Right lobe of liver (tissue), 6 donors: Measurements from ENCODE around the gene ACSL6. TPM values are rescaled to one million over a fixed set of nuclear protein-coding genes. Genes with fewer than 3 reads are reported as not detected.

Experiments used
- ATAC-seq, 4 donors: fragments of 200-7000 bp; cut with Tn5 transposase; one replicate each; pipeline ENCODE4 v1.9.1; 2020; ENCODE audit warnings: mild to moderate bottlenecking in 4 of 4, moderate library complexity in 4 of 4
- DNase-seq, 3 donors: peaks; one replicate each; pipeline ENCODE4 v3.0.0-alpha.2; 2020
- H3K27ac ChIP-seq, 3 donors: fragments of 200-600 bp; one replicate each; pipeline ENCODE4 v1.8.0; 2022
- H3K27me3 ChIP-seq, 2 donors: fragments of 200-600 bp; one replicate each; pipeline ENCODE4 v1.8.0; 2022
- H3K36me3 ChIP-seq, 4 donors: fragments of 200-600 bp; sonication (generic) in 1 of 4; one replicate each; pipeline versions ENCODE4 v1.5.1 to v1.8.0; 2017 to 2022; ENCODE audit warnings: control low read depth in 1 of 4
- H3K4me1 ChIP-seq, 4 donors: fragments of 200-600 bp; sonication (generic) in 1 of 4; one replicate each; pipeline versions ENCODE4 v1.5.1 to v1.8.0; 2017 to 2022; ENCODE audit warnings: control low read depth in 1 of 4
- H3K4me3 ChIP-seq, 3 donors: fragments of 200-600 bp; one replicate each; pipeline ENCODE4 v1.8.0; 2022
- H3K9me3 ChIP-seq, 4 donors: fragments of 200-600 bp; sonication (generic) in 1 of 4; one replicate each; pipeline versions ENCODE4 v1.5.1 to v1.8.0; 2017 to 2022; ENCODE audit warnings: control low read depth in 1 of 4
- POLR2A ChIP-seq: fragments of 450-650 bp; IDR thresholded peaks from one replicate; pipeline ENCODE4 v1.6.1; 2017; ENCODE audit warnings: antibody characterized with exemption, mild to moderate bottlenecking
- whole genome bisulfite sequencing: methylation state at CpG from one replicate; pipeline ENCODE4 v1.1.6; 2018; ENCODE audit warnings: low coverage, low lambda C conversion rate; ENCODE audit not compliant: insufficient coverage; ENCODE audit errors: missing lambda C conversion rate; 5-methylcytosine and 5-hydroxymethylcytosine counted together
- intact Hi-C, 2 donors: fragments of 100-400 bp; cut with DNase I; formaldehyde crosslinking; loops; one replicate each; pipeline versions ENCODE4 v1.11.2 to v1.14.1; 2022
- total RNA-seq, 6 experiments: library from RNA; depleted of rRNA in 2 of 6; stranded (reverse); fragments of >200 nt in 2 of 6; fragmentation: NEBNext Ultra II Directional in 3 of 6; extraction: Animal tissue kit (Norgen Biotek cat#: 25700) in 3 of 6; gene quantifications; one replicate each; pipeline versions ENCODE4 v1.1.0 to v1.2.4, GENCODE V29; 2016 to 2023
- TF ChIP-seq, protein P1 (sequence below), 4 donors: fragments of 200-600 bp in 3 of 4; fragments of 450-650 bp in 1 of 4; IDR thresholded peaks; one replicate each; pipeline versions ENCODE4 v1.5.1 to v1.8.0; 2016 to 2022; ENCODE audit warnings: antibody characterized with exemption in 4 of 4, mild to moderate bottlenecking in 2 of 4
- donor health status: DM: no; HTN: yes; CAD: no.
- donor health status: DM: no; HTN: no; CAD: no.
- donor health status: DM: no; HTN: no; CAD: no.
- donor health status: DM: no; HTN: yes; CAD: no.
- donor health status: DM: no; HTN: yes; CAD: no.

ACSL6 gene
- total RNA-seq, 6 experiments from 2014 or later, result 1.3 to 6.0 (median 4.6) TPM

GRCh38 chr5:131959136-131959535, 52.3 kb downstream of the ACSL6 start:
- Histone ChIP-seq H3K9me3 (no peaks in the 10 kb centered on the region), H3K36me3 (no peaks in the 10 kb centered on the region), H3K27ac (no peak overlapping the region), H3K27me3 (no peaks in the 10 kb centered on the region), H3K4me3 (no peak overlapping the region), H3K4me1 (no peaks in the 10 kb centered on the region)
- 89% methylated on average over 4 of the region's 5 CpGs for WGBS
- no peak for TF ChIP-seq POLR2A
- TF ChIP-seq, protein P1, sequence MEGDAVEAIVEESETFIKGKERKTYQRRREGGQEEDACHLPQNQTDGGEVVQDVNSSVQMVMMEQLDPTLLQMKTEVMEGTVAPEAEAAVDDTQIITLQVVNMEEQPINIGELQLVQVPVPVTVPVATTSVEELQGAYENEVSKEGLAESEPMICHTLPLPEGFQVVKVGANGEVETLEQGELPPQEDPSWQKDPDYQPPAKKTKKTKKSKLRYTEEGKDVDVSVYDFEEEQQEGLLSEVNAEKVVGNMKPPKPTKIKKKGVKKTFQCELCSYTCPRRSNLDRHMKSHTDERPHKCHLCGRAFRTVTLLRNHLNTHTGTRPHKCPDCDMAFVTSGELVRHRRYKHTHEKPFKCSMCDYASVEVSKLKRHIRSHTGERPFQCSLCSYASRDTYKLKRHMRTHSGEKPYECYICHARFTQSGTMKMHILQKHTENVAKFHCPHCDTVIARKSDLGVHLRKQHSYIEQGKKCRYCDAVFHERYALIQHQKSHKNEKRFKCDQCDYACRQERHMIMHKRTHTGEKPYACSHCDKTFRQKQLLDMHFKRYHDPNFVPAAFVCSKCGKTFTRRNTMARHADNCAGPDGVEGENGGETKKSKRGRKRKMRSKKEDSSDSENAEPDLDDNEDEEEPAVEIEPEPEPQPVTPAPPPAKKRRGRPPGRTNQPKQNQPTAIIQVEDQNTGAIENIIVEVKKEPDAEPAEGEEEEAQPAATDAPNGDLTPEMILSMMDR (IDR thresholded peaks at IDR 0.05), result no peak
- intact Hi-C loops, result no loop called here
- DNase-seq (no peak), ATAC-seq (no peak)

- no peaks in the 10 kb centered on the region for H3K36me3 ChIP-seq
- H3K4me1 ChIP-seq, result no peaks in the 10 kb centered on the region
- no peaks in the 10 kb centered on the region for H3K9me3 ChIP-seq
- 85% methylated on average over 8 of the region's 8 CpGs for WGBS
- H3K27ac ChIP-seq, result no peak overlapping the region
- no peak for DNase-seq
- no peak for TF ChIP-seq POLR2A
- TF ChIP-seq, protein P1 (IDR thresholded peaks at IDR 0.05), result no peak
- H3K27me3 ChIP-seq, result no peaks in the 10 kb centered on the region
- intact Hi-C loops, result no loop called here
- no peak overlapping the region for H3K4me3 ChIP-seq
- no peak for ATAC-seq
Measured at GRCh38 chr5:131957721-131958441, 53.6 kb downstream of the ACSL6 start.

- Histone ChIP-seq H3K36me3 (no peaks in the 10 kb centered on the region), H3K27ac (no peak overlapping the region), H3K4me1 (no peaks in the 10 kb centered on the region), H3K9me3 (no peaks in the 10 kb centered on the region), H3K4me3 (no peak overlapping the region), H3K27me3 (no peaks in the 10 kb centered on the region)
- no peak for DNase-seq
- TF ChIP-seq POLR2A, result no peak
- TF ChIP-seq, protein P1 (IDR thresholded peaks at IDR 0.05), result no peak
- intact Hi-C loops, result no loop called here
- no peak for ATAC-seq
Measured at GRCh38 chr5:131953969-131954368, 57.5 kb downstream of the ACSL6 start.

DNA sequence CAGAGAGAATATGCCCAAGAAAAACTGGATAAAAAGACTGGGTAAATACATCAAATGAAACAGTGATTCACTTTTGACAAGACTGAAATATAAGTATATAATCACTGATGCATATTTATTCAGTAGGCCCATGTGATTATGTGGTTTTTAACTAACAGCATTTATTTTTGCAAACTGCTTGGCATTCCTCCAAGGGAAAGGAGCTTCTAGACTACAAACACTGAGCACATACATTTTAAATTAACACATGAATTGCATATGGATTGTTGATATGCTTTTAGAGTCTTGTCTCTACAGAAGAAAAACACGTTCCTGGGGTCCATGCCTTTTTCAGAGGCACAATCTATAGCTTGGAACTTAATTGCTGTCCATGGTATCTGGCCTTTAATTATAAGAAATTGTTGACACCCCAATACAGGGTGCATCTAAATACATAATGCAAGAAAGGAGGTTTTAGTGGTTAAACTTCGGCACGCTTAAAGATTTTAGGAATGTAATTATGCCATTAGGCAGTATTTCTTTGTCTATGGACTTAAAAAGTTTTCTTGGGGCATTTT, 59.1 kb downstream of the ACSL6 start:
- TF ChIP-seq, protein P1 (IDR thresholded peaks at IDR 0.05), result no peak
- no peak for TF ChIP-seq POLR2A

More for the DNA sequence above, 59.1 kb downstream of the ACSL6 start:
- 93% methylated on average over 3 of the region's 3 CpGs for WGBS
- Histone ChIP-seq H3K27ac (no peak overlapping the region), H3K4me1 (no peaks in the 10 kb centered on the region), H3K4me3 (no peak overlapping the region), H3K27me3 (no peaks in the 10 kb centered on the region), H3K36me3 (no peaks in the 10 kb centered on the region), H3K9me3 (no peaks in the 10 kb centered on the region)
- intact Hi-C loops, result no loop called here
- no peak for ATAC-seq
- no peak for DNase-seq
